ENCODE data around the gene PRKCB.

The PRKCB gene

GRCh38 chr16:24001710-24002109 lies 165.9 kb downstream of the PRKCB start:
- no peak overlapping the region for H3K4me3 ChIP-seq (ENCODE audit: low read depth, low read length)
- TF ChIP-seq CTCF (IDR thresholded peaks at IDR 0.05; ENCODE audit: insufficient read depth, low read depth, low read length, missing control alignments): no peak
- no peak for DNase-seq (ENCODE audit: low read depth)

GRCh38 chr16:24002619-24003018 lies 166.8 kb downstream of the PRKCB start:
- no peak overlapping the region for H3K4me3 ChIP-seq (ENCODE audit: low read depth, low read length)
- TF ChIP-seq CTCF (IDR thresholded peaks at IDR 0.05; ENCODE audit: insufficient read depth, low read depth, low read length, missing control alignments): no peak
- no peak for DNase-seq (ENCODE audit: low read depth)

GRCh38 chr16:24005577-24005976 lies 169.8 kb downstream of the PRKCB start:
- no peak for TF ChIP-seq CTCF (IDR thresholded peaks at IDR 0.05; ENCODE audit: insufficient read depth, low read depth, low read length, missing control alignments)

GRCh38 chr16:24007391-24007790 lies 171.6 kb downstream of the PRKCB start:
- DNase-seq (ENCODE audit: low read depth): no peak
- no peak for TF ChIP-seq CTCF (IDR thresholded peaks at IDR 0.05; ENCODE audit: insufficient read depth, low read depth, low read length, missing control alignments)
- H3K4me3 ChIP-seq (ENCODE audit: low read depth, low read length): no peak overlapping the region

More at GRCh38 chr16:24005577-24005976, 169.8 kb downstream of the PRKCB start:
- H3K4me3 ChIP-seq (ENCODE audit: low read depth, low read length): no peak overlapping the region
- peak; percentile 42 for DNase-seq (ENCODE audit: low read depth)

- no peak overlapping the region for H3K4me3 ChIP-seq (ENCODE audit: low read depth, low read length)
- TF ChIP-seq CTCF (IDR thresholded peaks at IDR 0.05; ENCODE audit: insufficient read depth, low read depth, low read length, missing control alignments): no peak
- DNase-seq (ENCODE audit: low read depth): no peak
Observed at GRCh38 chr16:24007934-24008333, 172.2 kb downstream of the PRKCB start.

GRCh38 chr16:24009098-24009497 lies 173.3 kb downstream of the PRKCB start:
- DNase-seq (ENCODE audit: low read depth): no peak
- no peak for TF ChIP-seq CTCF (IDR thresholded peaks at IDR 0.05; ENCODE audit: insufficient read depth, low read depth, low read length, missing control alignments)

GRCh38 chr16:24009955-24010354 lies 174.2 kb downstream of the PRKCB start:
- no peak for TF ChIP-seq CTCF (IDR thresholded peaks at IDR 0.05; ENCODE audit: insufficient read depth, low read depth, low read length, missing control alignments)
- no peak overlapping the region for H3K4me3 ChIP-seq (ENCODE audit: low read depth, low read length)
- DNase-seq (ENCODE audit: low read depth): peak; percentile 79

More at GRCh38 chr16:24009098-24009497, 173.3 kb downstream of the PRKCB start:
- H3K4me3 ChIP-seq (ENCODE audit: low read depth, low read length): no peak overlapping the region
